Ishikawa (cell line): ENCODE results near the gene TMEM52B.

Source experiments
- CEBPB ChIP-seq: IDR thresholded peaks from 2 replicates; pipeline ENCODE4 v1.6.1; 2012
- CREB1 ChIP-seq: IDR thresholded peaks from 2 replicates; pipeline ENCODE4 v1.6.1; 2012; ENCODE audit warnings: low read depth
- EGR1 ChIP-seq: IDR thresholded peaks from 2 replicates; pipeline ENCODE4 v1.6.1; 2012
- EP300 ChIP-seq: IDR thresholded peaks from 2 replicates; pipeline ENCODE4 v1.6.1; 2012; ENCODE audit warnings: borderline replicate concordance
- FOXM1 ChIP-seq: IDR thresholded peaks from 2 replicates; pipeline ENCODE4 v1.6.1; 2012; ENCODE audit warnings: low read depth, borderline replicate concordance
- NFIC ChIP-seq: IDR thresholded peaks from 2 replicates; pipeline ENCODE4 v1.6.1; 2012
- RAD21 ChIP-seq: IDR thresholded peaks from 2 replicates; pipeline ENCODE4 v1.6.1; 2012; ENCODE audit warnings: low read depth
- REST ChIP-seq: IDR thresholded peaks from 2 replicates; pipeline ENCODE4 v1.6.1; 2012; ENCODE audit warnings: low read depth, mild to moderate bottlenecking
- TAF1 ChIP-seq: IDR thresholded peaks from 2 replicates; pipeline ENCODE4 v1.6.1; 2012; ENCODE audit warnings: low read depth, mild to moderate bottlenecking
- TCF12 ChIP-seq: IDR thresholded peaks from 2 replicates; pipeline ENCODE4 v1.6.1; 2012; ENCODE audit warnings: low read depth
- TEAD4 ChIP-seq: IDR thresholded peaks from 2 replicates; pipeline ENCODE4 v1.6.1; 2012
- USF1 ChIP-seq: IDR thresholded peaks from 2 replicates; pipeline ENCODE4 v1.6.1; 2012
- YY1 ChIP-seq: IDR thresholded peaks from 2 replicates; pipeline ENCODE4 v1.6.1; 2012; ENCODE audit warnings: low read depth
- ZBTB7A ChIP-seq: IDR thresholded peaks from 2 replicates; pipeline ENCODE4 v1.6.1; 2012; ENCODE audit warnings: low read depth
- TF ChIP-seq, protein P1 (sequence below): IDR thresholded peaks from 2 replicates; pipeline ENCODE4 v1.6.1; 2012

TMEM52B gene

GRCh38 chr12:10153271-10154144, 25.3 kb upstream of the TMEM52B start:
- TF ChIP-seq RAD21 = peak; percentile 75
- no peak for TF ChIP-seq USF1
- no peak for TF ChIP-seq TAF1
- 0 out of 2 replicates have a peak, but pooled peaks have one; percentile 30 for TF ChIP-seq TEAD4

- TF ChIP-seq YY1 (no peak), CREB1 (no peak), TCF12 (no peak), CEBPB (no peak), ZBTB7A (no peak)
Measured at GRCh38 chr12:10154145-10154496, 24.7 kb upstream of the TMEM52B start.

DNA sequence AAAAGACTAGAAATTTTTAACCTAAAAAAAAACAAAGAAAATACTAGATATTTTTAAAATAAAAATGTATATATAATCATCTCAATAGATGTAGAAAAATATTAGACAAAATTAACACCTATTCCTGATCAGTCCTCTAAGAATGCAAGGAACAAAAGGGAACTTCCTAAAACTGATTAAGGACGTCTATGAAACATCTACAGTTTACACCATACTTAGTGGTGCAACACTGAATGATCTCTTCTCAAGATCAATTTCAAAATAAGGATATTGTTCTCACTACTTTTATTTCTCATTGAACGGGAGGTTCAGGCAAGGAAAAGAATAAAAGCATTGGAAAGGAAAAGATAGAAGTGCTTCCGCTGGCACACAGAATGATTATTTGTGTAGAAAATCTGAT, 22.9 kb upstream of the TMEM52B start:
- TF ChIP-seq TAF1 (no peak), FOXM1 (no peak), USF1 (no peak), YY1 (no peak), ZBTB7A (no peak), NFIC (no peak), EGR1 (no peak), TEAD4 (no peak), RAD21 (no peak)
- TF ChIP-seq, protein P1, sequence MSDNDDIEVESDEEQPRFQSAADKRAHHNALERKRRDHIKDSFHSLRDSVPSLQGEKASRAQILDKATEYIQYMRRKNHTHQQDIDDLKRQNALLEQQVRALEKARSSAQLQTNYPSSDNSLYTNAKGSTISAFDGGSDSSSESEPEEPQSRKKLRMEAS = no peak

DNA sequence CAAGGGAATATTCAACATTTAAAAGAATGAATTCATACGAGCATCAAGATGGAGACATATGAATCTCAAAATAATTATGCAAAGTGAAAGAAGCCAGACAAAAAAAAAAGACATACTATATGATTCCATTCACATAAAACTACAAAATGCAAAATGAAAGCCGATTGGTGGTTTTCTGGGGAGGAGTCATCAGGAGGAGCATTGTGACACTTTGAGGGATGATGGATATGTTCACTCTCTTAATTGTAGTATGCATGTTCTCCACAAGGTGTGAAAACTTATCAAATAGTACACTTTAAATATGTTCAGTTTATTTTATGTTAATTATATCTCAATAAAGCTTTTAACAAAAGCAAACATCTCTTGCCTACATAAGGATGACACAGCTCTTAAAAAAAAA, 20.4 kb upstream of the TMEM52B start:
- TF ChIP-seq TCF12 = no peak
- TF ChIP-seq TEAD4 = no peak
- no peak for TF ChIP-seq YY1
- TF ChIP-seq, protein P1 = no peak
- TF ChIP-seq TAF1 = no peak
- no peak for TF ChIP-seq REST
- no peak for TF ChIP-seq EP300

DNA sequence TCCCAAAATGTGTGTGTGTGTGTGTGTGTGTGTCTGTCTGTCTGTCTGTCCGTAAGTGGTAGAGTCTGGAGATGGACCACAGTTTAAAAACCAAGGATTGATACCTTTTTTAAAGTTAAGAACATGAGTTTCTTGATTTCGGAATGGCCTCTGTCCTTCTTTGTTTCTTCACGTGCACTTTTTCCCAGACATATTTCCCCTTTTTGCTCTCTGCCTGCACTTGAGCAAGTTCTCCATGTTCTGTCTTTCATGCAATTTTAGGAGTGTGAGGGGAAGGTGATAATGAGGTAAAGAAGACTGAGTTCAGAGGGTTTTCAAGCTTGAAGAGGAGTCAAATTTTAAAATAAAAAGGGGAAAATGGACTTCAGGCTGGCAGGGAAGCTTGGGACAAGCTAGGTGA, 19.6 kb upstream of the TMEM52B start:
- TF ChIP-seq TAF1 (no peak), USF1 (no peak), REST (no peak)
- TF ChIP-seq, protein P1 = no peak

- no peak for TF ChIP-seq YY1
- TF ChIP-seq TAF1 = no peak
- no peak for TF ChIP-seq NFIC
- TF ChIP-seq REST = no peak
- no peak for TF ChIP-seq EP300
- no peak for TF ChIP-seq RAD21
- TF ChIP-seq TEAD4 = no peak
Measured at GRCh38 chr12:10160617-10161385, 18.0 kb upstream of the TMEM52B start.
